Epithelial cell of umbilical artery (primary cell): ENCODE data around the gene AURKAIP1. TPM values are rescaled to one million over a fixed set of nuclear protein-coding genes. Genes with fewer than 3 reads are reported as not detected.

Source experiments
- total RNA-seq: library from RNA; depleted of rRNA; stranded (reverse); fragments of >200 nt; gene quantifications from 2 replicates; pipeline ENCODE4 v1.2.3, GENCODE V29; 2014

AURKAIP1 gene
- total RNA-seq: 113 and 146 TPM in 2 replicates

DNA sequence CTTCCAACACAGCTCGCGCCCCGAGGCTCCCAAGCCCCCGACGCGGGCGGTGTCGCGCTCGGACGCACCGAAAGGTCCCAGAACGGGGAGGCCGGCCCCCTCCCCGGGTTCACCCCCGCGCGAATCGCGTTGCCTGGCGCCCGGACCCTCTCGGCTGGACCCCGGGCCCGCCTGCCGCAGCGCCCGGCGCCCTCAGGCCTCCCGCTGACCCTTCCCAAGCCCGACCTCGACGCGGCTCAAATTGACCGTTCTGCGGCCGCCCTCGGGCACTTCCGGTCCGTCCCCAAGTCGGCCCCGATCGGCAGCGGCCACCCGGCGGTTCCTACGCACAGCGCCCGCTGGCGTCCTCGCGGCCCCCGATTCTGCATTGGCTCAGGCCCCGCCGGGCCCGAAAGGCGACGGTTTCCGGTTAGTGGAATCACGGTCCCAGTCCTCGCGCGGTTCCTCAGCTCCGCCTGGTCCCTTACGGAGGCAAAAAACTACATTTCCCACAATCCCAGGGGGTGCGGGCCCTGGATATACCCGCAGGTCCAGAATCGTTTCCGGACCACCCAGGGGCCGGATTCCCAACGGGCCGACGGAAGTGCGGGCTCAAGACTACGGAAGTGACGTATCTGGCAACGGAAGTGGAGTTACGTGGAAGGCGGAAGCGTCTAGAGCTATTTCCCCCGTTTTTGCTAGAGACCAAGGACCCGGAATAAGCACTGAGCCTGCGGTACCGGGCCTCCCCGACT, at the start of gene AURKAIP1:
Gene AURKAIP1 (minus strand): TSS at position 279 of the 734 bp plus-strand sequence. CDS start 451 bp downstream, outside the sequence.

DNA sequence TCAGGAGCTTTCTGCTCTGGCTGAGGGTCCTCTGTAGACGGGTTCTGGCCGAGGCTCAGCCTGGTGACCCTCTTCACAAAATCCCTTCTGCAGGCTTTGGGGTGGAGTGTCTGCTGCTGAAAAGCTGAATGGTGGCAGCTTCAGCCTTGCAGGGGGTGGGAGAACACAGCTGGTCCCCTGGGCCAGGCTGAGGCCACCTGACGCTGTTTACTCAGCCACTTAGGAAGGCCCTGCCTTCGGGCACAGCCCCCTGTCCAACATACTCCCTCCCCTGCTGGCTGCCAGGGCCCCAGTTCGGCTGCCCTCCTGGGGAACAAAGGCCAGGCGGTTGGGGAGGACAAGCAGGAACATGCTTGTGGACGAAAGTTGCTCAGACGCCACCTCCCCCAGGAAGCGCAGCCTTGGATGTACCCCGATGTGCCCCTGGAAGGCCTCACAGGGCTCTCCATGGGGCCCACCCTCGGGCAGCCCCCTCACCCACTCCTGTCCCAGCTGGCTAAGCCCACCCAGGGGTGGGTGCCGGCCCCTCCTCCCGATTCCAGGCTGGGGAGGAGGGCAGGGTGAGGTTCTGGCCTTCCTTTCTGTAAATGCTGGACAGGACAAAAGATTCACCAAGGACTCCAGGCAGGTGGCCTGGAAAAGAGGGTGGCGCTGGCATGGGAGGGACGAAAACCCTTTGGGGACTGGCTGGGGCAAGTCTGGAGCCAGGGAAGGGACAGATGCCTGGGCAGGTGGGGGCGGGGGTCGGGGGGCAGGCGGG, 46.3 kb upstream of the AURKAIP1 start, which contains the start of gene ANKRD65:
Gene ANKRD65 (minus strand): TSS at position 130 of the 760 bp plus-strand sequence. CDS start 271 bp downstream, outside the sequence.

DNA sequence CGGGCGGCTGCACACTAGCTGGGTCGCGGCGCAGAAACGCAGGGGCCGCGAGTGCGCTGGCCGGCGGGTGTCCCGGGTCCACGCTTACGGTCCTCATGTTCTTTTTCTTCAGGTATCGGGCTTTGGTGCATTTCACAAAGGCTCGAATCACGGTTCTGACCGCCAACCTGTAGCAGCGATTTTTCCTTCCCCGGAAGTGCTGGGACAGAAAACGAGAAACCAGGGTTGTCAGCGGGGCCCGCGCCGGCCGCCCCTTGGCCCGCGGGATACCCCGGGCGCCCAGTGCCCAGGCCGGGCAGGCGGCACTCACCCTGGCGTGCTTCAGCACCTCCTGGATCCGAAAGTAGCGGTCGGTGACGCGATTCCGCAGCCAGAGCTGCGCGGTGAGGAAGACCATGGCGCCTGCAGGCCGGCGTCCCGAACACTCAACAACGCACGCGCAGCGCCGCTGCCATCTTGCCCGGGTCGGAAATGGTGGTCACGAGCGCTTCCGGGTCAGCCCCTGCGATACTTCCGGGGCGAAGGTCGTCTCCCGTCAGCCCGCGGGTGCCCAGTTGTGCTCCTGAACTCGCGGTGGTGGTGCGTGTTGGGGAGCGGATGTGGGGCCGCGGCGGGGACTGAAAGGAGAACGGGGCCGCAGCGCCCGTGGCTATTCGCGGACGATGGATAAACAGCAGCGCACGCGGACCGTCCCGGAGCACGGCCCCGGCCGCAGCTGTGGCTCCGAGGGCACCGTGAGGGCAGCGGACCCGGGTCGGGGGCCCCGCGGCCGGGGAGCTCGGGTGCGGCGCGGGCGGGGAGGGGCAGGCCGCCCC, 32.0 kb upstream of the AURKAIP1 start, which contains the start of gene MRPL20:
Gene MRPL20 (minus strand): TSS at position 473 of the 815 bp plus-strand sequence. CDS start 76 bp downstream, at position 397.

DNA sequence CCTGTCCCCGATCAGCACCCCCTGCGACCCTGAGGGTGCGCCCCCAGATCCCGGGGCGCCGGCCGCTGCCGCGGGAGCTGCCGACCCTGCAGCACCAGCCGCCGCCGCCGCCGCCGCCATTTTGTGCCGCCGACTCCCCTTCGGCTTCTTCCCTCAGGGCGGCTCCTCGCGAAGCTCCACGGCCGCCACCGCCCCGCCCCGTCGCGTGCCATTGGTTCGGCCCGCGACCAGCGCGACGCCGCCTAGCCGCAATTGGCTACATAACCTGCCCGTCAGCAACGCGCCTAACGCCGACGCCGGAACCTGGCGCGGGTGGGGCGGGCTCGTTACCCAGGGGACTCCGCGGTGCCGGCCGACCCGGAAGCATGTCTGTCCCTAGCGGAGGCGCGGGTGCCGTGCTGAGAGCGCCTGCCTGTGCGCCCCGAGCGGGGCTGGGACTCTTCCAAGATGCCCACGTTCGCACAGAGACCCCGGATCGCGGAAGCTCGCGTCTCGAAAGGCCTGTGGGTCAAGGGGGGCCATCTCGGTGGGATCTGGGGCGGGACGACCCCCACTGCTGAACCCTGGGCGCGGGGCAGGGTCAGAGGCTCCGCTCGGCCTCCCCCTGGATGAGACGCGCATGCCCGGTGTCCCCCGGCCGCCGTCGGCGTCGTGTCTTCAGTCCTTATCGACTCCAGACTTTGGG, 24.3 kb upstream of the AURKAIP1 start, which contains the start of gene CCNL2:
Gene CCNL2 (minus strand): TSS at position 149 of the 685 bp plus-strand sequence. CDS start 29 bp downstream, at position 120.

DNA sequence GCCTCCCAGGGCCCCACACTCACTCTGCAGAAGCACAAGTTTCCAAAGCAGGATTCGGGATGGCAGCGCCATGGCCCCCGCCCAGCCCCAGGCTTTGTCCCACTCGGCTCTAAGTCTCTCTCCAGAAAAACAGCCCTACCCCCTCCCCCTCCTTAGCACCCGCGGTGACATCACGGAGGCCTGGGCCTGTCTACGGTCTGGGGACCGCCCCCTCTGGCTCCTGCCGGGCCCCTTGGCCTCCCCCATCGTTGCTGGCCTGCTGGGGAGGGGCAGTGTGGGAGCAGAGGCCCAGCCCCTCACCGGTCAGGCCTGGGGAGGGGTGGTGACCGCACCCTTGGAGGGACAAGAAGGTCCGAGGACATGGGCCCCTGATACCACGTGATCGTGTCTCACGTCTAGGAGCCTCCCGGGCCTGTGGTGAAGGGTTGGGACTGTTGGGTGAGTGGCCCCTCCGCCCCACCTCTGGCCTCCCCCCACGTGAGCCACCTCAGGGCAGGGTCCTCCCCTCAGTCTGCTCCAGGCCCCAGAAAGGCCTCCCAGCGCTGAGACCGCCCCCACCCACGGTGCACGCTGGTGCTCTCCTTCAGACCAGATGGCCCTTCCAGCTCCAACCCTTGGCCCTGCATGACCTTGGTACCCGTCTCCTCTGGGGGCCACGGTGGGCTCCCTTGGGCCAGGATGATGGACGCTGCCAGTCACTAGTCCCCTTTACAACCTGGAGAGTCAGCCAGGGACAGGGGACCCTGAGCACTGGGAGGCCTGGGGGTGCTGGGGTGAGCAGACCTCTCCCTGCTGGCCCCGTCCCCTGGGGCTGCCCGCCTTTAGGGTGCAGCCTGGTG, 16.4 kb downstream of the AURKAIP1 start, which contains the start of gene MXRA8:
Gene MXRA8 (minus strand): TSS at position 123 of the 839 bp plus-strand sequence. CDS start 51 bp downstream, at position 72.

DNA sequence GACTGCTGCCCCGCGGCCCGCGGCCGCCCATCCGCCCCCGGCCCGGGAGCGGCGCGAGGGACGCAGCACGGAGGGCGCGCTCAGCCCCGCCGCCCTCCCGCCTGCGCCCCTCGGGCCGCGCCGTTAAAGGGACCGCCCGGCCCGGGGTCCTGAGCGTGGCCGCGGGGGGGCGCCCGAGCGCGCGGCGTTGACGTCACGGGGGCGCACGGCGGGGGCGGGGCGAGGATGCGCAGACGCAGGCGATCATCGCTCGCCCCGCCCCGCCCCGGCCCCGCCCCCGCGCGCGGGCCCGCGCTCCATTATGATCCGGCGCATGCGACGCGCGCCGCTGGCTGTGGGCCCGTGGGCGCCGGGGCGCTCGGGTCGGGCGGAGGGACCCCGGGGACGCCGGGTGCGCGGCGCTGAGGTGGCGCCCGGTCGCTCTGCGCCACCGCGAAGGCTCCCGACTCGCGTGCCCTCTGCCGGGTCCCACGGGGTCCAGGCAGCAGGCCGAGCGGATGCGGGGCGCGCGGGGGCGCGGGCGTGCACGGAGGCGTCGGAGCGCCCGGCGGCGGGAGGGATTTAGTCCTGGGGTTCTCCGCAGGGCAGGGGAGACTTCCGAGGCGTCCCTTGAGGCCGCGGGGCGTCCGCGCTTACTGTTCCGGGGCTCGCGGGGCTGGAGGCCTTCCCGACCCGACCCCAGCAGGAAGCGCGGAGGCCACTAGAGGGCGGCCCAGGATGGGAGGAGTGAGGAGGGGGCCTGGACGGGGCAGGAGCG, 25.6 kb downstream of the AURKAIP1 start, which contains the start of gene DVL1:
Gene DVL1 (minus strand): TSS at position 163 of the 757 bp plus-strand sequence. CDS start 353 bp downstream, outside the sequence.

DNA sequence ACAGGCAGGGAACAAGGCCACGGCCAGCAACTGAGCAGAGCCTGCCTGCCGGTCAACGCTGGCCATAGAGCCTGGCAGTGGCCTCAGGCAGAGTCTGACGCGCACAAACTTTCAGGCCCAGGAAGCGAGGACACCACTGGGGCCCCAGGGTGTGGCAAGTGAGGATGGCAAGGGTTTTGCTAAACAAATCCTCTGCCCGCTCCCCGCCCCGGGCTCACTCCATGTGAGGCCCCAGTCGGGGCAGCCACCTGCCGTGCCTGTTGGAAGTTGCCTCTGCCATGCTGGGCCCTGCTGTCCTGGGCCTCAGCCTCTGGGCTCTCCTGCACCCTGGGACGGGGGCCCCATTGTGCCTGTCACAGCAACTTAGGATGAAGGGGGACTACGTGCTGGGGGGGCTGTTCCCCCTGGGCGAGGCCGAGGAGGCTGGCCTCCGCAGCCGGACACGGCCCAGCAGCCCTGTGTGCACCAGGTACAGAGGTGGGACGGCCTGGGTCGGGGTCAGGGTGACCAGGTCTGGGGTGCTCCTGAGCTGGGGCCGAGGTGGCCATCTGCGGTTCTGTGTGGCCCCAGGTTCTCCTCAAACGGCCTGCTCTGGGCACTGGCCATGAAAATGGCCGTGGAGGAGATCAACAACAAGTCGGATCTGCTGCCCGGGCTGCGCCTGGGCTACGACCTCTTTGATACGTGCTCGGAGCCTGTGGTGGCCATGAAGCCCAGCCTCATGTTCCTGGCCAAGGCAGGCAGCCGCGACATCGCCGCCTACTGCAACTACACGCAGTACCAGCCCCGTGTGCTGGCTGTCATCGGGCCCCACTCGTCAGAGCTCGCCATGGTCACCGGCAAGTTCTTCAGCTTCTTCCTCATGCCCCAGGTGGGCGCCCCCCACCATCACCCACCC, 43.7 kb downstream of the AURKAIP1 start, which contains the start of gene TAS1R3:
Gene TAS1R3 (plus strand): TSS at position 213 of the 898 bp plus-strand sequence. CDS start 66 bp downstream, at position 279.

DNA sequence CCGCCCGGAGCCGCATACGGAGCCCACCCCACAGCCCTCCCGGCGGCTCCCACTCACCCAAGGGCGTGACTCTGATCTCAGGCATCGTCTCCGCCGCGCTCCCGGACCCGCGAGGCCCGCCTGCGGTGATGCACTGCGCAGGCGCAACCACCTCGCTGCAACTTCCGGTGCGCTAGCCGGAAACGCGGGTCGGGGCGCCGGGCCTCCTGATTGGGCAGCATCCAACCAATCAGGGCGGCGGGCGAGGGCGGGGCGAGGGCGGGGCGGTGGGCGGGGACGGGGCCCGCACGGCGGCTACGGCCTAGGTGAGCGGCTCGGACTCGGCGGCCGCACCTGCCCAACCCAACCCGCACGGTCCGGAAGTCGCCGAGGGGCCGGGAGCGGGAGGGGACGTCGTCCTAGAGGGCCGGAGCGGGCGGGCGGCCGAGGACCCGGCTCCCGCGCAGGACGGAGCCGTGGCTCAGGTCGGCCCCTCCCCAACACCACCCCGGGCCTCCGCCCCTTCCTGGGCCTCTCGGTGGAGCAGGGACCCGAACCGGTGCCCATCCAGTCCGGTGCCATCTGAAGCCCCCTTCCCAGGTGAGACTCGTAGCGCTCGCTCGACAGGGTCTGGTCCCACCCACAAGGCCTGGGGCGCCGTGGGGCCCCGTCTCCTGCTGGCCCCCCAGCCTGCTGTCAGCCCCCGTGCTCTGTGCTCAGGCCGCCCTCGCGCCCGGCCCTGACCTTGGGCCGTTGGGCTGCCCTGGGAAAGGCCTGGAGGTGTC, 50.3 kb downstream of the AURKAIP1 start, which contains the start of the genes CPTP and INTS11:
Gene CPTP (plus strand): TSS at position 279 of the 764 bp plus-strand sequence. CDS start 2,109 bp downstream, outside the sequence.
Gene INTS11 (minus strand): TSS at position 137 of the 764 bp plus-strand sequence. CDS start 52 bp downstream, at position 85.

Other genes starting within 250 kb of the AURKAIP1 start
- not detected in 2 replicates for gene TTLL10, start 201.3 kb downstream of the AURKAIP1 start, total RNA-seq
- not detected in 2 replicates for gene TNFRSF18, start 168.6 kb downstream of the AURKAIP1 start, total RNA-seq
- 0.61 and 0.65 TPM in 2 replicates for gene TNFRSF4, start 161.1 kb downstream of the AURKAIP1 start, total RNA-seq
- gene SDF4, start 143.2 kb downstream of the AURKAIP1 start, total RNA-seq: 78.0 and 108 TPM in 2 replicates
- gene B3GALT6, start 143.0 kb downstream of the AURKAIP1 start, total RNA-seq: 20.8 and 35.1 TPM in 2 replicates
- gene C1QTNF12, start 128.5 kb downstream of the AURKAIP1 start, total RNA-seq: 0.32 and 0.76 TPM in 2 replicates
- 41.3 and 52.3 TPM in 2 replicates for gene UBE2J2, start 101.4 kb downstream of the AURKAIP1 start, total RNA-seq
- 0.32 and 0.46 TPM in 2 replicates for gene SCNN1D, start 94.8 kb downstream of the AURKAIP1 start, total RNA-seq
- gene ACAP3, start 67.3 kb downstream of the AURKAIP1 start, total RNA-seq: 13.1 and 23.1 TPM in 2 replicates
- gene PUSL1, start 66.6 kb downstream of the AURKAIP1 start, total RNA-seq: 15.5 and 17.2 TPM in 2 replicates
- gene INTS11, start 50.5 kb downstream of the AURKAIP1 start, total RNA-seq: 41.3 and 52.6 TPM in 2 replicates
- 9.0 and 11.4 TPM in 2 replicates for gene CPTP, start 50.4 kb downstream of the AURKAIP1 start, total RNA-seq
- gene TAS1R3, start 43.9 kb downstream of the AURKAIP1 start, total RNA-seq: under 0.01 and 0.30 TPM in 2 replicates
- 39.2 and 48.4 TPM in 2 replicates for gene DVL1, start 25.8 kb downstream of the AURKAIP1 start, total RNA-seq
- 1.6 and 2.1 TPM in 2 replicates for gene MXRA8, start 16.7 kb downstream of the AURKAIP1 start, total RNA-seq
- 82.2 and 111 TPM in 2 replicates for gene CCNL2, start 24.1 kb upstream of the AURKAIP1 start, total RNA-seq
- 122 and 126 TPM in 2 replicates for gene MRPL20, start 32.1 kb upstream of the AURKAIP1 start, total RNA-seq
- under 0.01 TPM in 1 of 2 replicates, not detected in the other for gene ANKRD65, start 46.1 kb upstream of the AURKAIP1 start, total RNA-seq
- gene VWA1, start 60.5 kb upstream of the AURKAIP1 start, total RNA-seq: 0.91 and 1.6 TPM in 2 replicates
- not detected in 2 replicates for gene ATAD3C, start 74.5 kb upstream of the AURKAIP1 start, total RNA-seq
- gene ATAD3B, start 96.6 kb upstream of the AURKAIP1 start, total RNA-seq: 28.1 and 28.3 TPM in 2 replicates
- 39.5 and 49.0 TPM in 2 replicates for gene ATAD3A, start 137.0 kb upstream of the AURKAIP1 start, total RNA-seq
- 2.9 and 4.1 TPM in 2 replicates for gene TMEM240, start 165.4 kb upstream of the AURKAIP1 start, total RNA-seq
- gene SSU72, start 199.7 kb upstream of the AURKAIP1 start, total RNA-seq: 67.0 and 82.2 TPM in 2 replicates
- gene FNDC10, start 224.9 kb upstream of the AURKAIP1 start, total RNA-seq: 0.15 and 0.65 TPM in 2 replicates
- gene MIB2, start 240.3 kb upstream of the AURKAIP1 start, total RNA-seq: 27.6 and 54.3 TPM in 2 replicates